ENCODE measurements around the gene THY1. TPM values are rescaled to one million over a fixed set of nuclear protein-coding genes. Genes with fewer than 3 reads are reported as not detected.
"Not testable (repeated sequence)": the region's sequence is repeated elsewhere in the genome, so short reads cannot be mapped to it uniquely, and the experiment has no call there.

THY1 gene
- total RNA-seq, 3 donors from 2014 or later, result 2.8 to 32.5 (median 28.3) TPM

GRCh38 chr11:119410501-119410900 is 12.5 kb downstream of the THY1 start:
- intact Hi-C loops (cut with DNase I, micrococcal nuclease), result no loop called here
- DNase-seq, result no peak
- Histone ChIP-seq H3K36me3 (ENCODE audit: low read depth) (no peaks in the 10 kb centered on the region), H3K9me3 (no peaks in the 10 kb centered on the region), H3K4me3 (no peak overlapping the region), H3K4me1 (ENCODE audit: low read depth) (no peaks in the 10 kb centered on the region)
- TF ChIP-seq CTCF (IDR thresholded peaks at IDR 0.05), result no peak
- ATAC-seq, result no peak

GRCh38 chr11:119409731-119410130 is 13.2 kb downstream of the THY1 start:
- Histone ChIP-seq H3K36me3 (ENCODE audit: low read depth) (no peaks in the 10 kb centered on the region), H3K4me1 (ENCODE audit: low read depth) (no peaks in the 10 kb centered on the region), H3K9me3 (no peaks in the 10 kb centered on the region), H3K4me3 (no peak overlapping the region)
- intact Hi-C loops (cut with DNase I, micrococcal nuclease), result no loop called here
- DNase-seq, result no peak
- no peak for ATAC-seq
- no peak for TF ChIP-seq CTCF (IDR thresholded peaks at IDR 0.05)

GRCh38 chr11:119406005-119406404 is 17.0 kb downstream of the THY1 start:
- peaks cover 2% of the 10 kb centered on the region for H3K9me3 ChIP-seq
- intact Hi-C loops (cut with DNase I, micrococcal nuclease), result no loop called here
- no peak for DNase-seq
- no peaks in the 10 kb centered on the region for H3K4me1 ChIP-seq (ENCODE audit: low read depth)
- no peak overlapping the region for H3K4me3 ChIP-seq
- no peaks in the 10 kb centered on the region for H3K36me3 ChIP-seq (ENCODE audit: low read depth)
- no peak for ATAC-seq
- no peak for TF ChIP-seq CTCF (IDR thresholded peaks at IDR 0.05)

GRCh38 chr11:119405448-119405847 is 17.5 kb downstream of the THY1 start:
- H3K36me3 ChIP-seq (ENCODE audit: low read depth); H3K9me3 ChIP-seq; H3K4me1 ChIP-seq (ENCODE audit: low read depth); intact Hi-C loops (cut with DNase I, micrococcal nuclease); ATAC-seq; H3K4me3 ChIP-seq; DNase-seq: not testable (repeated sequence)

- TF ChIP-seq CTCF (IDR thresholded peaks at IDR 0.05), result no peak
- no peaks in the 10 kb centered on the region for H3K36me3 ChIP-seq (ENCODE audit: low read depth)
- H3K4me3 ChIP-seq, result no peak overlapping the region
- intact Hi-C loops (cut with DNase I, micrococcal nuclease), result no loop called here
- H3K4me1 ChIP-seq (ENCODE audit: low read depth), result no peaks in the 10 kb centered on the region
- H3K9me3 ChIP-seq, result peaks cover 8% of the 10 kb centered on the region
- no peak for ATAC-seq
- no peak for DNase-seq
Observed at GRCh38 chr11:119404872-119405271, 18.1 kb downstream of the THY1 start.

GRCh38 chr11:119403021-119403420 is 20.0 kb downstream of the THY1 start:
- no peak for TF ChIP-seq CTCF (IDR thresholded peaks at IDR 0.05)
- H3K4me3 ChIP-seq, result no peak overlapping the region
- DNase-seq (no peak), ATAC-seq (peak; percentile 23)
- H3K4me1 ChIP-seq (ENCODE audit: low read depth), result no peaks in the 10 kb centered on the region
- H3K36me3 ChIP-seq (ENCODE audit: low read depth), result no peaks in the 10 kb centered on the region
- H3K9me3 ChIP-seq, result peaks cover 16% of the 10 kb centered on the region
- intact Hi-C loops (cut with DNase I, micrococcal nuclease), result no loop called here
